ENCODE results near the gene CYSRT1. TPM values are rescaled to one million over a fixed set of nuclear protein-coding genes. Genes with fewer than 3 reads are reported as not detected.

The CYSRT1 gene
- total and polyA plus RNA-seq, 8 donors = 0.22 to 1.3 (median 0.60) TPM; not detected in 4

GRCh38 chr9:137230705-137231371 is 5.9 kb downstream of the CYSRT1 start, which contains the start of gene SLC34A3:
Gene SLC34A3, plus strand, starts transcription at chr9:137230901. Its CDS starts 802 bp downstream, at chr9:137231703.
- H3K4me3 ChIP-seq = no peak within 1 kb of the TSS
- H3K27ac ChIP-seq = no peak within 1 kb of the TSS
- DNase-seq = no peak
- H3K9me3 ChIP-seq = no peaks in the 10 kb centered on the region
- intact Hi-C loops (cut with DNase I) = loop anchor here (5.0 to 10.0 kb wide), 2 partner anchors 114 to 116 kb away; partner anchors contain the start of gene DPP7 (in 1 of the 3)
- H3K36me3 ChIP-seq = no peaks in the 10 kb centered on the region
- peaks cover 5 to 14% (median 10%) of the 10 kb centered on the region in 3 donors for H3K4me1 ChIP-seq
- FAIRE-seq = no peak
- ATAC-seq = no peak
- no peak for TF ChIP-seq CTCF (IDR thresholded peaks at IDR 0.05)
- H3K27me3 ChIP-seq = no peaks in the 10 kb centered on the region
- WGBS, 2 donors = 68% methylated on average over 14 of the region's 14 CpGs

- no peak for TF ChIP-seq CTCF (IDR thresholded peaks at IDR 0.05)
- H3K4me3 ChIP-seq = no peak overlapping the region
- DNase-seq (no peak), ATAC-seq (no peak), FAIRE-seq (no peak)
- intact Hi-C loops (cut with DNase I) = loop anchor here (5.0 to 10.0 kb wide), 2 partner anchors 114 to 117 kb away; partner anchors contain the start of gene DPP7 (in 1 of the 3)
- peaks cover 5 to 14% (median 10%) of the 10 kb centered on the region in 3 donors for H3K4me1 ChIP-seq
- 82 to 90% methylated on average over 23 of the region's 23 CpGs for WGBS, 2 donors
- H3K27ac ChIP-seq = no peak overlapping the region
- H3K36me3 ChIP-seq = no peaks in the 10 kb centered on the region
- H3K9me3 ChIP-seq = no peaks in the 10 kb centered on the region
- no peaks in the 10 kb centered on the region for H3K27me3 ChIP-seq
Measured at GRCh38 chr9:137231372-137232039, 6.5 kb downstream of the CYSRT1 start.

DNA sequence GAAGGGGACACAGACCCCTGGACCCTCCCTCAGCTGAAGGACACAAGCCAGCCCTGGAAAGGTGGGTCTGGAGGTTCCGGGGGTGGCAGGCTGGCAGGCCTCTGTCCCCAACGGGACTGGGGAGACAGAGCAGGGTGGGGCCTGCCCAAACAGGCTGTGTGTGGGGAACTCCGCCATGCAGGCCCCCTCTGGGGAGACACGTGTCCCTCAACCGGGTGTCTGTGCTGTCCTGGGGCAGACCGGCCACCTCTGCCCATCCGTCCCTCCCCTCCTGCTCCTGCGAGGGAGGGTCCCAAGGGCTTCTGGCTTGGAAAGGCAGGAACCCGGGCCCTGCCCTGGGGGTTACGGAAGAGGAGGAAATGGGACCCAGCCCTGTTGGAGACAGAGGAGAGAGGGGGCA is 7.1 kb downstream of the CYSRT1 start:
- Histone ChIP-seq H3K36me3 (no peaks in the 10 kb centered on the region), H3K4me3 (no peak overlapping the region), H3K9me3 (no peaks in the 10 kb centered on the region), H3K27ac (no peak overlapping the region), H3K4me1 (peaks cover 10 to 13% (median 10%) of the 10 kb centered on the region in 3 donors), H3K27me3 (no peaks in the 10 kb centered on the region)
- FAIRE-seq = no peak
- intact Hi-C loops (cut with DNase I) = loop anchor here (5.0 to 10.0 kb wide), 2 partner anchors 115 to 117 kb away; partner anchors contain the start of gene DPP7 (in 1 of the 3)
- ATAC-seq = no peak
- TF ChIP-seq CTCF (IDR thresholded peaks at IDR 0.05) = no peak
- DNase-seq = no peak
- 70 to 72% methylated on average over 9 to 10 of the region's 10 CpGs for WGBS, 2 donors

DNA sequence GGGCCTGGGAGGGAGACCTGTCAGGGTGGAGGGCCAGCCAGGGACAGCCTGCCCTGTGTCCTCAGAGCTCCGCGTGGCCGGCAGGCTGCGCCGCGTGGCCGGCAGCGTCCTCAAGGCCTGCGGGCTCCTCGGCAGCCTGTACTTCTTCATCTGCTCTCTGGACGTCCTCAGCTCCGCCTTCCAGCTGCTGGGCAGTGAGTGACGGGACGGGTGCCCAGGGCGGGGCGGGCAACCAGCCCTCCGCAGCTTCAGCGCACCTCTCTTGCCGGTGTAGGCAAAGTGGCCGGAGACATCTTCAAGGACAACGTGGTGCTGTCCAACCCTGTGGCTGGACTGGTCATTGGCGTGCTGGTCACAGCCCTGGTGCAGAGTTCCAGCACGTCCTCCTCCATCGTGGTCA is 7.5 kb downstream of the CYSRT1 start:
- no peak overlapping the region for H3K27ac ChIP-seq
- ATAC-seq (no peak), FAIRE-seq (no peak), DNase-seq (no peak)
- H3K9me3 ChIP-seq = no peaks in the 10 kb centered on the region
- TF ChIP-seq CTCF (IDR thresholded peaks at IDR 0.05) = no peak
- WGBS, 2 donors = 63 to 87% methylated on average over 15 to 24 of the region's 24 CpGs
- no peaks in the 10 kb centered on the region for H3K27me3 ChIP-seq
- no peaks in the 10 kb centered on the region for H3K36me3 ChIP-seq
- H3K4me1 ChIP-seq = peaks cover 6 to 12% (median 7%) of the 10 kb centered on the region in 3 donors
- intact Hi-C loops (cut with DNase I) = loop anchor here (5.0 to 10.0 kb wide), 2 partner anchors 115 to 118 kb away; partner anchors contain the start of gene DPP7 (in 1 of the 3)
- H3K4me3 ChIP-seq = no peak overlapping the region

Measured in pancreas (tissue), 10 donors.